SU-DHL-6 (cell line): Measurements from ENCODE around the gene NFYC.

ENCODE experiments used
- H2AFZ ChIP-seq: fragments of 200-600 bp; sonication (generic); 2 replicates; pipeline ENCODE4 v1.6.1; 2014; ENCODE audit warnings: low read depth, mild to moderate bottlenecking, moderate library complexity, mixed read lengths, antibody characterized with exemption, low read length; ENCODE audit not compliant: severe bottlenecking
- H3F3A ChIP-seq: fragments of 200-600 bp; shearing (Covaris generic); 2 replicates; pipeline ENCODE4 v1.6.0; 2016; ENCODE audit warnings: antibody characterized with exemption, mild to moderate bottlenecking; ENCODE audit not compliant: insufficient read depth
- H3K27ac ChIP-seq: fragments of 200-600 bp; sonication (generic); 2 replicates; pipeline ENCODE4 v1.5.1; 2016; ENCODE audit warnings: low read depth, mild to moderate bottlenecking, low read length, moderate library complexity, mixed read lengths
- H3K27me3 ChIP-seq: fragments of 200-600 bp; sonication (generic), shearing (Covaris generic); 2 replicates; pipeline ENCODE4 v1.6.0; 2014; ENCODE audit warnings: mild to moderate bottlenecking, low read length
- H3K36me3 ChIP-seq: fragments of 200-600 bp; sonication (generic); 2 replicates; pipeline ENCODE4 v1.6.1; 2014; ENCODE audit warnings: mild to moderate bottlenecking, low read length, mixed read lengths
- H3K4me2 ChIP-seq: fragments of 300-600, 200-600 bp; shearing (Covaris generic), sonication (generic); 2 replicates; pipeline ENCODE4 v1.6.0; 2014; ENCODE audit warnings: low read length, low read depth, mild to moderate bottlenecking; ENCODE audit not compliant: poor library complexity, severe bottlenecking
- H3K4me3 ChIP-seq: fragments of 200-600 bp; sonication (generic); 2 replicates; pipeline ENCODE4 v1.5.1; 2014; ENCODE audit warnings: antibody characterized with exemption, low read length, mild to moderate bottlenecking, mixed read lengths; ENCODE audit not compliant: insufficient read depth, poor library complexity, severe bottlenecking
- H3K79me2 ChIP-seq: fragments of 200-600 bp; sonication (generic); 2 replicates; pipeline ENCODE4 v1.6.1; 2014; ENCODE audit warnings: mild to moderate bottlenecking, low read length, moderate library complexity; ENCODE audit not compliant: insufficient read depth
- H3K9ac ChIP-seq: fragments of 200-600 bp; sonication (generic); 2 replicates; pipeline ENCODE4 v1.7.0; 2014; ENCODE audit warnings: mild to moderate bottlenecking, low read length
- H3K9me2 ChIP-seq: fragments of 200-600 bp; sonication (generic); replicated peaks from 2 replicates; pipeline ENCODE4 v1.6.1; 2014; ENCODE audit warnings: low read length; ENCODE audit not compliant: insufficient read depth
- H3K9me3 ChIP-seq: fragments of 200-600 bp; sonication (generic); 2 replicates; pipeline ENCODE4 v1.6.1; 2014; ENCODE audit warnings: low read length, mixed read lengths; ENCODE audit not compliant: insufficient read depth
- H4K20me1 ChIP-seq: fragments of 200-600 bp; sonication (generic); 2 replicates; pipeline ENCODE4 v1.6.1; 2014; ENCODE audit warnings: low read depth, mild to moderate bottlenecking, antibody characterized with exemption, low read length, moderate library complexity, mixed read lengths
- CTCF ChIP-seq: fragments of 200-600 bp; sonication (generic); IDR thresholded peaks from one replicate; pipeline ENCODE4 v1.5.1; 2017; ENCODE audit warnings: antibody characterized with exemption, mild to moderate bottlenecking, low read length, moderate library complexity; ENCODE audit not compliant: insufficient read depth, poor library complexity, severe bottlenecking
- EZH2phosphoT487 ChIP-seq: fragments of 200-600 bp; sonication (generic), shearing (Covaris generic); conservative IDR thresholded peaks from 2 replicates; pipeline ENCODE4 v1.6.1; 2018; ENCODE audit warnings: mild to moderate bottlenecking, antibody characterized with exemption, low read length, moderate library complexity, mixed read lengths

Gene NFYC

GRCh38 chr1:40708750-40709099 is 17.2 kb downstream of the NFYC start:
- Histone ChIP-seq H3K4me2 (peak overlapping the region; percentile 89), H3K27ac (peak overlapping the region; percentile 79), H3K79me2 (peaks cover 96% of the 10 kb centered on the region), H4K20me1 (no peaks in the 10 kb centered on the region), H3K36me3 (no peaks in the 10 kb centered on the region), H2AFZ (peak overlapping the region; percentile 21), H3K9ac (peak overlapping the region; percentile 59), H3K9me2 (no peaks in the 10 kb centered on the region), H3K4me3 (peak overlapping the region; percentile 62), H3K27me3 (no peaks in the 10 kb centered on the region), H3K9me3 (no peaks in the 10 kb centered on the region), H3F3A (peaks cover 20% of the 10 kb centered on the region)
- no peak for TF ChIP-seq CTCF
- TF ChIP-seq EZH2phosphoT487, result no peak

- Histone ChIP-seq H3K9ac (peak overlapping the region; percentile 59), H3K9me3 (no peaks in the 10 kb centered on the region), H3K36me3 (no peaks in the 10 kb centered on the region), H3K27ac (peak overlapping the region; percentile 79), H3K79me2 (peaks cover 96% of the 10 kb centered on the region), H2AFZ (peak overlapping the region; percentile 21), H3K27me3 (no peaks in the 10 kb centered on the region), H3F3A (peaks cover 22% of the 10 kb centered on the region), H3K9me2 (no peaks in the 10 kb centered on the region), H3K4me2 (peak overlapping the region; percentile 89), H4K20me1 (no peaks in the 10 kb centered on the region), H3K4me3 (peak overlapping the region; percentile 62)
- TF ChIP-seq CTCF (no peak), EZH2phosphoT487 (no peak)
Measured at GRCh38 chr1:40709100-40709801, 17.7 kb downstream of the NFYC start.

- no peaks in the 10 kb centered on the region for H4K20me1 ChIP-seq
- no peaks in the 10 kb centered on the region for H3K36me3 ChIP-seq
- H3K27me3 ChIP-seq, result no peaks in the 10 kb centered on the region
- no peak for TF ChIP-seq CTCF
- no peak for TF ChIP-seq EZH2phosphoT487
- H3K79me2 ChIP-seq, result peaks cover 95% of the 10 kb centered on the region
- peak overlapping the region; percentile 79 for H3K27ac ChIP-seq
- no peaks in the 10 kb centered on the region for H3K9me3 ChIP-seq
- H3F3A ChIP-seq, result peaks cover 22% of the 10 kb centered on the region
- peak overlapping the region; percentile 89 for H3K4me2 ChIP-seq
- H3K4me3 ChIP-seq, result peak overlapping the region; percentile 62
- no peaks in the 10 kb centered on the region for H3K9me2 ChIP-seq
- no peak overlapping the region for H2AFZ ChIP-seq
- H3K9ac ChIP-seq, result peak overlapping the region; percentile 59
Measured at GRCh38 chr1:40709802-40710278, 18.3 kb downstream of the NFYC start.
